GM12878 (cell line): Measurements from ENCODE around the gene PIGU. TPM values are rescaled to one million over a fixed set of nuclear protein-coding genes. Genes with fewer than 3 reads are reported as not detected.
A peak's percentile ranks its signal among the peaks of the same experiment; 100 is the strongest.

Experiments
- BMI1 ChIP-seq: fragments of 450-650 bp; IDR thresholded peaks from 2 replicates; pipeline ENCODE4 v1.6.1; 2016; ENCODE audit warnings: mild to moderate bottlenecking, moderate library complexity, borderline replicate concordance
- CBFB ChIP-seq: IDR thresholded peaks from 2 replicates; pipeline ENCODE4 v1.6.1; 2016; ENCODE audit warnings: antibody characterized with exemption, low read depth
- CREM ChIP-seq: IDR thresholded peaks from 2 replicates; pipeline ENCODE4 v1.6.1; 2014; ENCODE audit warnings: antibody characterized with exemption, low read depth
- E2F8 ChIP-seq: fragments of 450-650 bp; IDR thresholded peaks from 2 replicates; pipeline ENCODE4 v1.6.1; 2018; ENCODE audit warnings: mild to moderate bottlenecking, low read depth, moderate library complexity; ENCODE audit not compliant: partially characterized antibody
- EED ChIP-seq: sonication (generic); IDR thresholded peaks from 2 replicates; pipeline ENCODE4 v1.6.1; 2016; ENCODE audit warnings: antibody characterized with exemption, low read depth
- ELK1 ChIP-seq: IDR thresholded peaks from 2 replicates; pipeline ENCODE4 v1.6.1; 2012; ENCODE audit warnings: low read depth, low read length, improper control_type of control experiment
- ESRRA ChIP-seq: IDR thresholded peaks from 2 replicates; pipeline ENCODE4 v1.6.1; 2012; ENCODE audit warnings: mild to moderate bottlenecking, low read length, improper control_type of control experiment
- HDAC6 ChIP-seq: fragments of 200-600 bp; sonication (generic); IDR thresholded peaks from one replicate; pipeline ENCODE4 v1.8.0; 2017; ENCODE audit warnings: antibody characterized with exemption; ENCODE audit not compliant: unreplicated experiment
- IRF4 ChIP-seq: IDR thresholded peaks from 2 replicates; pipeline ENCODE4 v1.6.1; 2011; ENCODE audit warnings: low read depth, low read length
- JUND ChIP-seq: IDR thresholded peaks from 2 replicates; pipeline ENCODE4 v1.6.1; 2012; ENCODE audit warnings: low read depth, mild to moderate bottlenecking, low read length, improper control_type of control experiment, moderate library complexity
- MAX ChIP-seq: IDR thresholded peaks from 2 replicates; pipeline ENCODE4 v1.6.1; 2012; ENCODE audit warnings: low read depth, low read length, improper control_type of control experiment
- MXI1 ChIP-seq: fragments of 150-350 bp; IDR thresholded peaks from 2 replicates; pipeline ENCODE4 v1.6.1; 2011; ENCODE audit warnings: low read depth, mild to moderate bottlenecking, inconsistent platforms, low read length, improper control_type of control experiment
- PAX5 ChIP-seq: IDR thresholded peaks from 2 replicates; pipeline ENCODE4 v1.6.1; 2011; ENCODE audit warnings: low read depth, low read length, borderline replicate concordance
- SMARCA5 ChIP-seq: fragments of 450-650 bp; IDR thresholded peaks from 2 replicates; pipeline ENCODE4 v1.6.1; 2017; ENCODE audit warnings: mild to moderate bottlenecking
- SP1 ChIP-seq: IDR thresholded peaks from one replicate; pipeline ENCODE4 v1.6.1; 2011; ENCODE audit warnings: low read depth, low read length
- SREBF2 ChIP-seq: IDR thresholded peaks from 2 replicates; pipeline ENCODE4 v1.6.1; 2012; ENCODE audit warnings: mild to moderate bottlenecking, low read length
- SRF ChIP-seq, 2 experiments: IDR thresholded peaks; 2 replicates each; pipeline ENCODE4 v1.6.1; 2011; ENCODE audit warnings: low read depth in 2 of 2, low read length in 2 of 2, mild to moderate bottlenecking in 1 of 2, moderate library complexity in 1 of 2
- TARDBP ChIP-seq: IDR thresholded peaks from 2 replicates; pipeline ENCODE4 v1.6.1; 2016; ENCODE audit warnings: borderline replicate concordance
- YBX1 ChIP-seq: fragments of 450-650 bp; IDR thresholded peaks from 2 replicates; pipeline ENCODE4 v1.6.1; 2016; ENCODE audit warnings: antibody characterized with exemption
- ZBTB11 ChIP-seq: fragments of 450-650 bp; formaldehyde crosslinking; IDR thresholded peaks from 2 replicates; pipeline ENCODE4 v1.5.0; 2022; ENCODE audit warnings: mild to moderate bottlenecking, missing genetic modification characterization
- ZNF217 ChIP-seq: fragments of 450-650 bp; IDR thresholded peaks from 2 replicates; pipeline ENCODE4 v1.6.1; 2017; ENCODE audit warnings: antibody characterized with exemption, mild to moderate bottlenecking
- polyA plus RNA-seq, 11 experiments: library from polyadenylated mRNA; depleted of rRNA in 4 of 11; unstranded in 6 of 11; stranded (reverse) in 5 of 11; fragments of >200 nt; fragmentation: Nextera tagmentation in 4 of 11; fragmentation: Illumina TruSeq in 1 of 11; extraction: Ambion mirVana in 4 of 11; extraction: Trizol in 1 of 11; gene quantifications; 1 replicate in 1 of 11; 2 replicates in 10 of 11; pipeline versions ENCODE4 v1.2.1 to v1.2.3, GENCODE V29; 2011 to 2016; ENCODE audit warnings: inconsistent platforms in 2 of 11, missing spikeins in 2 of 11, low read depth in 1 of 11
- total RNA-seq, 4 experiments: library from RNA; depleted of rRNA in 3 of 4; stranded (reverse); fragments of >200 nt in 3 of 4; fragmentation: Illumina TruSeq in 1 of 4; extraction: Trizol in 1 of 4; gene quantifications; 2 replicates each; pipeline versions ENCODE4 v1.2.1 to v1.2.3, GENCODE V29; 2013 to 2021
- TF ChIP-seq, protein P1 (sequence below): fragments of 450-650 bp; IDR thresholded peaks from 2 replicates; pipeline ENCODE4 v1.6.1; 2017; ENCODE audit warnings: borderline replicate concordance

Gene PIGU
- total and polyA plus RNA-seq, 10 of the 15 experiments (the other 5 are each of a cell fraction or from before 2014, with no cell fraction given): 4.1 to 88.2 (median 25.0) TPM

DNA sequence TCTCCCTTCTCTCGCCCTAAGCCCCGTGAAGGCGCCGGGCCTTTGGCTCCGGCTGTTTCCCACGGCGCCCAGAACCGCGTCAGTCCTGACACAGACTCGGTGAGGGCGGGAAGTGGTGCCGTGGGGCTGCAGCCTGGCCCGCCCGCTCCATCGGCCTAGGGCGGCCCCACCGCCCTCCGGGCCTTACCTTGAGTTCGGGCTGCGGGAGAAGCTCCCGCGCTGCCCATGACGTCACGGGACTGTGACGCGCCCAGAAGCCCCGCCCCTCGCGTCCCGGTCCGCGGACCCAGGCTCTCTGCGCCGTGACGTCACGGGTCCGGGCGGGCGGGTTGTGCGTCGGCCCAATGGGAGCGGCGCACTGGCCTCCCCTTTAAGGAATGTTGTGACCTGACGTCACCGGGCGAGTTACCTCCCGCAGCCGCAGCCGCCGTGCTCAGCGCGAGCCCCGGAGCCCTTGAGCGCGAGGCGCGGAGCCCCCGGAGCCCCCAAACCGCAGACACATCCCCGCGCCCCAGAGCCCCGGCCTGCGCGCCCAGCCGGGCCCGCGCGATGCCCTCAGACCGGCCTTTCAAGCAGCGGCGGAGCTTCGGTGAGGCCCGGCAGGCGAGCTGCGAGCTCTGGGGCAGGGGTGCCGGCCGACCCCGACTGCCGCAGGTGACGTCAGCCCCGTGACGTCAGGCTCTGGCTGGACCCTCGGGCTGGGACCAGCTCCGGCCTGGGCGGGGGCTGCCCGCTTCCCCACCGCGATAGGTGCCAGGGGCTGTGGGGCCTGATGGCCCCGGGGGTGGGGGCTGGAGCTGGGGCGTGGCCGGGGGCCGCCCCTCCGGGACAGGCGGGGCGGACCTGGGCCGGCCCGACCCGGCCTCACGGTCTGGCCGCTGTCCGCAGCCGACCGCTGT, 118.3 kb downstream of the PIGU start, which contains the start of gene MAP1LC3A (continued):
- TF ChIP-seq ELK1 (no peak), BMI1 (no peak), ZNF217 (no peak), ESRRA (no peak), SMARCA5 (no peak), SRF (IDR thresholded peaks at IDR 0.05; ENCODE audit: low read depth in 2 of 2, low read length in 2 of 2) (no peak), IRF4 (no peak), YBX1 (no peak), ZBTB11 (CRISPR knock-in tag) (no peak), SP1 (peak; percentile 17), TARDBP (no peak), MXI1 (no peak), SREBF2 (no peak), CBFB (no peak), JUND (peak; percentile 44; the same call in 1 of the 2 replicates), CREM (peak; percentile 96), EED (no peak), MAX (no peak), HDAC6 (no peak), PAX5 (peak; percentile 51; the same call in 1 of the 2 replicates), E2F8 (no peak)
- TF ChIP-seq, protein P1, sequence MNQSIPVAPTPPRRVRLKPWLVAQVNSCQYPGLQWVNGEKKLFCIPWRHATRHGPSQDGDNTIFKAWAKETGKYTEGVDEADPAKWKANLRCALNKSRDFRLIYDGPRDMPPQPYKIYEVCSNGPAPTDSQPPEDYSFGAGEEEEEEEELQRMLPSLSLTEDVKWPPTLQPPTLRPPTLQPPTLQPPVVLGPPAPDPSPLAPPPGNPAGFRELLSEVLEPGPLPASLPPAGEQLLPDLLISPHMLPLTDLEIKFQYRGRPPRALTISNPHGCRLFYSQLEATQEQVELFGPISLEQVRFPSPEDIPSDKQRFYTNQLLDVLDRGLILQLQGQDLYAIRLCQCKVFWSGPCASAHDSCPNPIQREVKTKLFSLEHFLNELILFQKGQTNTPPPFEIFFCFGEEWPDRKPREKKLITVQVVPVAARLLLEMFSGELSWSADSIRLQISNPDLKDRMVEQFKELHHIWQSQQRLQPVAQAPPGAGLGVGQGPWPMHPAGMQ: no peak
